Measurements from ENCODE around the gene NFIB. TPM values are rescaled to one million over a fixed set of nuclear protein-coding genes. Genes with fewer than 3 reads are reported as not detected.

Gene NFIB
- total RNA-seq, 2 donors from 2014 or later: 5.3 to 14.1 TPM

DNA sequence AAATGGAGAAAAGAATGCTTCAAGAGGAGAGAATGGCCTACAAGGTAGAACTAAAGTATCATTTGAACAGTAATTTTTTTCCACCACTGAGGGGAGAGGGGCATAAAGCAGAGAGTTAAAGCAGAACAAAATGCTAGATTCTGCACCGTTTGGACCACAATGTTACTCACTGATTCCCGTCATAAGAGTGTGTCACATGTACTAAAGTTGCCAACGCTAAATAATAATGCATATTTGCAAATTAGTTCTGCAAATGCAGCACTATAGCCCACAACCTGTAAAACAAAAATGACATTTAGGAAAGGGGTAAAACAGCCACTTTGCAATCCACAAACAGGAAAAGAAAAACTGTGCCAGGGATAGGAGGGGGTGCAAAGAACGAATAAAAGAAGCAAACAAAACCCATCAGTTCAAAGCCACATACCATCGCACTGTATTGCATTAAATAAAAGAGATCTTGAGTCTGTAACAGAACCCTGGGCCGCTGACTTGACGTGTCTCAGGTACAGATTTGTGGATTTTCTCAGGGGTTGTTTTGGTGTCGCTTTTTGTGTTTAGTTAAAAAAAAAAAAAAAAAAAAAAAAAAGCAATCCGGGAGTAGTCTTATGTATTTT, 7.7 kb upstream of the NFIB start:
- peak overlapping the region; percentile 70 for H3K4me3 Mint-ChIP-seq
- Histone ChIP-seq H3K36me3 (ENCODE audit: control insufficient read depth, insufficient read depth, low read length) (no peaks in the 10 kb centered on the region), H3K27me3 (ENCODE audit: control insufficient read depth, insufficient read depth, low read length, poor library complexity, severe bottlenecking) (peaks cover 67% of the 10 kb centered on the region), H3K27ac (ENCODE audit: low read depth, low read length) (peak overlapping the region; percentile 70), H3K9ac (ENCODE audit: extremely low read depth, low read length, poor library complexity, severe bottlenecking) (peak overlapping the region; percentile 50), H3K9me3 (ENCODE audit: control insufficient read depth, low read length) (no peaks in the 10 kb centered on the region), H3K4me3 (ENCODE audit: low read length) (peak overlapping the region; percentile 85), H3K4me1 (ENCODE audit: control insufficient read depth, insufficient read depth, low read length) (peaks cover 3% of the 10 kb centered on the region)
- H3K36me3 Mint-ChIP-seq (ENCODE audit: low read depth): no peaks in the 10 kb centered on the region
- WGBS, 2 experiments (ENCODE audit: insufficient coverage in 1 of 2, insufficient read length in 1 of 2): 15% methylated on average over 9 of the region's 9 CpGs; no CpG with 5 or more reads in 1 of the 2 experiments
- H3K4me1 Mint-ChIP-seq: peaks cover 31% of the 10 kb centered on the region
- peak overlapping the region; percentile 80 for H3K27ac Mint-ChIP-seq
- DNase-seq: no peak
- H3K27me3 Mint-ChIP-seq (ENCODE audit: insufficient read depth): peaks cover 78% of the 10 kb centered on the region
- H3K9me3 Mint-ChIP-seq: no peaks in the 10 kb centered on the region
- TF ChIP-seq, protein P1, sequence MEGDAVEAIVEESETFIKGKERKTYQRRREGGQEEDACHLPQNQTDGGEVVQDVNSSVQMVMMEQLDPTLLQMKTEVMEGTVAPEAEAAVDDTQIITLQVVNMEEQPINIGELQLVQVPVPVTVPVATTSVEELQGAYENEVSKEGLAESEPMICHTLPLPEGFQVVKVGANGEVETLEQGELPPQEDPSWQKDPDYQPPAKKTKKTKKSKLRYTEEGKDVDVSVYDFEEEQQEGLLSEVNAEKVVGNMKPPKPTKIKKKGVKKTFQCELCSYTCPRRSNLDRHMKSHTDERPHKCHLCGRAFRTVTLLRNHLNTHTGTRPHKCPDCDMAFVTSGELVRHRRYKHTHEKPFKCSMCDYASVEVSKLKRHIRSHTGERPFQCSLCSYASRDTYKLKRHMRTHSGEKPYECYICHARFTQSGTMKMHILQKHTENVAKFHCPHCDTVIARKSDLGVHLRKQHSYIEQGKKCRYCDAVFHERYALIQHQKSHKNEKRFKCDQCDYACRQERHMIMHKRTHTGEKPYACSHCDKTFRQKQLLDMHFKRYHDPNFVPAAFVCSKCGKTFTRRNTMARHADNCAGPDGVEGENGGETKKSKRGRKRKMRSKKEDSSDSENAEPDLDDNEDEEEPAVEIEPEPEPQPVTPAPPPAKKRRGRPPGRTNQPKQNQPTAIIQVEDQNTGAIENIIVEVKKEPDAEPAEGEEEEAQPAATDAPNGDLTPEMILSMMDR (conservative IDR thresholded peaks at IDR 0.05): no peak

DNA sequence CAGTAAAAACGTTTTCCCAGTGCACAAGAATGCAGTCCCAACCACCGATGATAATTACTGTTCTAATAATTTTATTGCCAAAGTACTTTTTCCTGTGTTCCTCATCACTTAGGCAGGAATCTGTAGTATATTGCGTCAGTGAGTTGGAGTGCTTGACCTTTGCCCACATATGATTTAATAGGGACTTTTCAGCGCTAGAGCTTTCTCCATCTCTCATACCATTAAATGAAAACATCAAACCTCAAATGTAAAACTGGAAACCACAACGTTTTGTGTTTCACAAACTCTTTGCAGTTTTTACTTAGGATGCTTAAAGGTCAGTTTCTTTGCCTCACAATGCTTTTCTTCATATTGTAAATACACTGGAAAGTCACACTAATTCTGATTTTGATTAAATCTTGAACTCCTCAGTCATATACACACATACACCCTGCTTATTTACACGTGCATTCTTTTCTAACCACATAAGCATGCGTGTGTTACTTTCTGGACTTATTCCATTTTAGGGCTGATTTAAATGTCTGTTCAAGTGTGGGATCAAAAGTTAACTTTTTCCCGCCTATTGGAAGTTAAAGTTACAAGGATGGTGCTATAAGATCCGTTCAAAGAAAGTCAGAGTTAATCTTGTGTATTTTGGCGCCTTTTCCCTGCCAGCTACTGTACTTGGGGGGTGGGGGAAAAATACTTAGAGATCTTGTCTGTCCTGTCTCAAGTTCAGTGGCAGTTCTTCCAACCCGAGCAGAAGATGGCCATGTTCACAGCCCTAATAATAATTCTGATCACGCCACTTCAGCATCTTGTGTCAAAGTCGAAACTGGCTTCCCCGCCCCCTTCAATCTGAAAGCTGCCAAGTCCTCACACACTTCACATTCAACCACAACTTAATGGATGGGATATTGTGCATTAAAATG, 6.6 kb upstream of the NFIB start:
- peaks cover 3% of the 10 kb centered on the region for H3K4me1 ChIP-seq (ENCODE audit: control insufficient read depth, insufficient read depth, low read length)
- Mint-ChIP-seq H3K27me3 (ENCODE audit: insufficient read depth) (peaks cover 86% of the 10 kb centered on the region), H3K4me1 (peaks cover 33% of the 10 kb centered on the region), H3K4me3 (peak overlapping the region; percentile 70), H3K36me3 (ENCODE audit: low read depth) (no peaks in the 10 kb centered on the region), H3K27ac (no peak overlapping the region), H3K9me3 (no peaks in the 10 kb centered on the region)
- TF ChIP-seq, protein P1 (conservative IDR thresholded peaks at IDR 0.05): no peak
- peak overlapping the region; percentile 85 for H3K4me3 ChIP-seq (ENCODE audit: low read length)
- 38 to 51% methylated on average over 7 to 14 of the region's 14 CpGs for WGBS, 2 experiments (ENCODE audit: insufficient coverage in 1 of 2, insufficient read length in 1 of 2)
- no peaks in the 10 kb centered on the region for H3K9me3 ChIP-seq (ENCODE audit: control insufficient read depth, low read length)
- no peak overlapping the region for H3K9ac ChIP-seq (ENCODE audit: extremely low read depth, low read length, poor library complexity, severe bottlenecking)
- peaks cover 76% of the 10 kb centered on the region for H3K27me3 ChIP-seq (ENCODE audit: control insufficient read depth, insufficient read depth, low read length, poor library complexity, severe bottlenecking)
- H3K27ac ChIP-seq (ENCODE audit: low read depth, low read length): peak overlapping the region; percentile 37
- no peak for DNase-seq
- H3K36me3 ChIP-seq (ENCODE audit: control insufficient read depth, insufficient read depth, low read length): no peaks in the 10 kb centered on the region

DNA sequence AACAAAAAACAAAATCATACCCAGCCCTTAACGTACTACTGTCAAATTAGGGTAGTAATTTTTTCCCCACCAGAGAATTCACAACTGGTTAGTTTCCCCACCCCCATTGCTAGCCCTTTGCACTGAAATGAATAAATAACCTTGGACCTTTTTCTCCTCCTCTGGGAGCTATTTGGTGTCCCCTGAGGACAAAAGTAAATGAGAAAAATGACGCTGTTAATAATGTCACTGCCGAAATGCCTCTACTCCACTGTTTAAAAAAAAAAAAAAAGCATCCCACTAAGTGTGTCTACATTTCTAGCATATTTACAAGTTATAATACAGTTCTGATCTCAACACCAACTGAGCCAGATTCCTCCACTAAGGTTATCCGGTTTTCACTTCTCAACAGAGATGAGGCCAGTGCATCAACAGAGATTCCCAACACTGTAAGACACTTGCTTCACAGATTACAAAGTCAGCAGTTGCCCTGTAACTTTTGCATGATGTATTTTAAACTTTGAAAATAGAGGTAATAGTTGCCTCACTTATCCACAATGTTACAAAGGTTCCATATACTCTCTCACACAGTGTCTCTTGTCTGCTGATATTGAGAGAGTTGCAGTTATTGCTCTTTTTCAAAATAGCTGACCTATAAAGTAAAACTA, 5.1 kb upstream of the NFIB start:
- TF ChIP-seq, protein P1 (conservative IDR thresholded peaks at IDR 0.05): no peak
- H3K9me3 Mint-ChIP-seq: no peaks in the 10 kb centered on the region
- no peak overlapping the region for H3K4me3 ChIP-seq (ENCODE audit: low read length)
- H3K4me1 ChIP-seq (ENCODE audit: control insufficient read depth, insufficient read depth, low read length): peaks cover 3% of the 10 kb centered on the region
- 50 to 72% methylated on average over 1 to 4 of the region's 4 CpGs for WGBS, 2 experiments (ENCODE audit: insufficient coverage in 1 of 2, insufficient read length in 1 of 2)
- no peaks in the 10 kb centered on the region for H3K36me3 Mint-ChIP-seq (ENCODE audit: low read depth)
- no peak overlapping the region for H3K27ac ChIP-seq (ENCODE audit: low read depth, low read length)
- peaks cover 77% of the 10 kb centered on the region for H3K27me3 Mint-ChIP-seq (ENCODE audit: insufficient read depth)
- H3K4me3 Mint-ChIP-seq: no peak overlapping the region
- H3K9me3 ChIP-seq (ENCODE audit: control insufficient read depth, low read length): no peaks in the 10 kb centered on the region
- peaks cover 33% of the 10 kb centered on the region for H3K4me1 Mint-ChIP-seq
- no peaks in the 10 kb centered on the region for H3K36me3 ChIP-seq (ENCODE audit: control insufficient read depth, insufficient read depth, low read length)
- no peak for DNase-seq
- H3K27ac Mint-ChIP-seq: no peak overlapping the region
- H3K9ac ChIP-seq (ENCODE audit: extremely low read depth, low read length, poor library complexity, severe bottlenecking): no peak overlapping the region
- H3K27me3 ChIP-seq (ENCODE audit: control insufficient read depth, insufficient read depth, low read length, poor library complexity, severe bottlenecking): peaks cover 68% of the 10 kb centered on the region

Data from endodermal cell (in vitro differentiated cells).